Loucy (cell line): Measurements from ENCODE around the gene METTL21A.

ENCODE experiments used
- H2AFZ ChIP-seq: fragments of 200-600 bp; sonication (generic); 2 replicates; pipeline ENCODE4 v1.6.0; 2016; ENCODE audit warnings: antibody characterized with exemption, mild to moderate bottlenecking, low read length, moderate library complexity
- H3F3A ChIP-seq: fragments of 200-600 bp; 2 replicates; pipeline ENCODE4 v1.6.0; 2016; ENCODE audit warnings: antibody characterized with exemption, low read depth, mild to moderate bottlenecking
- H3K27me3 ChIP-seq: fragments of 200-600 bp; sonication (generic); 2 replicates; pipeline ENCODE4 v1.6.1; 2014; ENCODE audit warnings: low read length, mild to moderate bottlenecking; ENCODE audit not compliant: insufficient read depth, poor library complexity, severe bottlenecking
- H3K36me3 ChIP-seq: fragments of 200-600 bp; sonication (generic); 2 replicates; pipeline ENCODE4 v1.6.1; 2016; ENCODE audit warnings: low read length; ENCODE audit not compliant: insufficient read depth
- H3K4me1 ChIP-seq: fragments of 200-600 bp; sonication (generic); 2 replicates; pipeline ENCODE4 v1.5.1; 2014; ENCODE audit warnings: low read length, mild to moderate bottlenecking; ENCODE audit not compliant: insufficient read depth, poor library complexity, severe bottlenecking
- H3K4me2 ChIP-seq: fragments of 200-600 bp; sonication (generic); 2 replicates; pipeline ENCODE4 v1.6.0; 2014; ENCODE audit warnings: antibody characterized with exemption, low read length, low read depth, mild to moderate bottlenecking; ENCODE audit not compliant: poor library complexity, severe bottlenecking
- H3K4me3 ChIP-seq: fragments of 200-600 bp; sonication (generic); 2 replicates; pipeline ENCODE4 v1.5.1; 2014; ENCODE audit warnings: low read length, mild to moderate bottlenecking, mixed read lengths; ENCODE audit not compliant: poor library complexity, severe bottlenecking
- H3K79me2 ChIP-seq: fragments of 200-600 bp; sonication (generic); 2 replicates; pipeline ENCODE4 v1.6.1; 2014; ENCODE audit warnings: low read length; ENCODE audit not compliant: insufficient read depth
- H3K9ac ChIP-seq: fragments of 200-600 bp; sonication (generic); 2 replicates; pipeline ENCODE4 v1.6.0; 2014; ENCODE audit warnings: mild to moderate bottlenecking, low read depth, low read length, moderate library complexity; ENCODE audit not compliant: poor library complexity, severe bottlenecking
- H3K9me2 ChIP-seq: fragments of 200-600 bp; sonication (generic); replicated peaks from 2 replicates; pipeline ENCODE4 v1.6.1; 2016; ENCODE audit warnings: low read depth, low read length, mixed read lengths
- H3K9me3 ChIP-seq: fragments of 200-600 bp; sonication (generic); 2 replicates; pipeline ENCODE4 v1.6.1; 2014; ENCODE audit warnings: mild to moderate bottlenecking, antibody characterized with exemption, low read length, low read depth; ENCODE audit not compliant: insufficient read depth
- H4K20me1 ChIP-seq: fragments of 200-600 bp; sonication (generic); 2 replicates; pipeline ENCODE4 v1.6.0; 2014; ENCODE audit warnings: antibody characterized with exemption, low read length, mild to moderate bottlenecking; ENCODE audit not compliant: insufficient read depth, poor library complexity, severe bottlenecking
- EZH2phosphoT487 ChIP-seq: fragments of 200-600 bp; IDR thresholded peaks from 2 replicates; pipeline ENCODE4 v1.6.1; 2018; ENCODE audit warnings: antibody characterized with exemption, mild to moderate bottlenecking, moderate library complexity, borderline replicate concordance
- TF ChIP-seq, protein P1 (sequence below): fragments of 200-600 bp; sonication (generic); conservative IDR thresholded peaks from 2 replicates; pipeline ENCODE4 v1.5.1; 2014; ENCODE audit warnings: mild to moderate bottlenecking, antibody characterized with exemption, low read length

METTL21A gene

DNA sequence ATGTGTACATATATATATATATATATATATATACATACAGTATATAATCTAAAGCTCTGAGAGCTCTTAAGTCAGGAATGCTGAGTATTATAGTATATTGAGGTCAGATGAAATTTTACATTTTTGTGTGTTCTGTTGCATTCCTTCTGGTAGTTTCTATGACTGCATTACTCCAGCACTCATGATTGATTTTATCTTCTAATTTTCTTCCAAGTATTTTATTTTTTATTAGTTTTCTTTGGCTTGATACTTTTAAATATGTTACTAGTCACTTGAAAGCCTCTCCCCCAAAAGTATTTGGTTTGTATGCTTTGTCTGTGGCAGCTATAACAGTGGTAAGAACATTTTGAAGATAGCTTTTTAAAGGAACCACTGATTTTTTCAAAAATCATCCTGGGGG, 25.0 kb downstream of the METTL21A start:
- Histone ChIP-seq H3K9me2 (no peaks in the 10 kb centered on the region), H2AFZ (no peak overlapping the region), H3K4me1 (no peaks in the 10 kb centered on the region), H4K20me1 (no peaks in the 10 kb centered on the region), H3K27me3 (no peaks in the 10 kb centered on the region), H3K36me3 (peaks cover 30% of the 10 kb centered on the region), H3K79me2 (no peaks in the 10 kb centered on the region), H3K9ac (no peak overlapping the region), H3K4me2 (no peak overlapping the region), H3K9me3 (no peaks in the 10 kb centered on the region), H3K4me3 (no peak overlapping the region), H3F3A (0 out of 2 replicates have a peak, but pooled peaks cover 3% of the 10 kb centered on the region)
- TF ChIP-seq EZH2phosphoT487 = no peak
- TF ChIP-seq, protein P1, sequence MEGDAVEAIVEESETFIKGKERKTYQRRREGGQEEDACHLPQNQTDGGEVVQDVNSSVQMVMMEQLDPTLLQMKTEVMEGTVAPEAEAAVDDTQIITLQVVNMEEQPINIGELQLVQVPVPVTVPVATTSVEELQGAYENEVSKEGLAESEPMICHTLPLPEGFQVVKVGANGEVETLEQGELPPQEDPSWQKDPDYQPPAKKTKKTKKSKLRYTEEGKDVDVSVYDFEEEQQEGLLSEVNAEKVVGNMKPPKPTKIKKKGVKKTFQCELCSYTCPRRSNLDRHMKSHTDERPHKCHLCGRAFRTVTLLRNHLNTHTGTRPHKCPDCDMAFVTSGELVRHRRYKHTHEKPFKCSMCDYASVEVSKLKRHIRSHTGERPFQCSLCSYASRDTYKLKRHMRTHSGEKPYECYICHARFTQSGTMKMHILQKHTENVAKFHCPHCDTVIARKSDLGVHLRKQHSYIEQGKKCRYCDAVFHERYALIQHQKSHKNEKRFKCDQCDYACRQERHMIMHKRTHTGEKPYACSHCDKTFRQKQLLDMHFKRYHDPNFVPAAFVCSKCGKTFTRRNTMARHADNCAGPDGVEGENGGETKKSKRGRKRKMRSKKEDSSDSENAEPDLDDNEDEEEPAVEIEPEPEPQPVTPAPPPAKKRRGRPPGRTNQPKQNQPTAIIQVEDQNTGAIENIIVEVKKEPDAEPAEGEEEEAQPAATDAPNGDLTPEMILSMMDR = no peak

DNA sequence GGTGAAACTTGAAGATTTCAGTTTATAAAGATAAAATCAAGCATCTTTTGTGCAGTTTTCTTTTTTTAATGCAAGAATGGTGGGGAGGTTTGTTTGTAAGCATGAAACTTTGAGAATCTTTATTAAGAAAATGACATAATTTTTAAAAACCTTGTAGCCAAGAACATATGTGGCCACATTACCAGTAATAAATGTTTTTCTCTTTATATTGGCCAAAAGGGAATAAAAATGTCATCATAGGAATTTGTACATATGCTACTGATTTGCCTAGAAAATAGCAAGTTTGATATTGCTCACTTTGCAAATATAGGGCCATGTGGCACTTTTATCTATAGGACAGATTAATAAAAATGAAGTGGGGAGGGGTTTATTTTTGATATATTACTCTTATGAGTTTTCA, 25.6 kb downstream of the METTL21A start:
- H4K20me1 ChIP-seq = no peaks in the 10 kb centered on the region
- H2AFZ ChIP-seq = no peak overlapping the region
- 0 out of 2 replicates have a peak, but pooled peaks cover 2% of the 10 kb centered on the region for H3K79me2 ChIP-seq
- H3K36me3 ChIP-seq = peaks cover 32% of the 10 kb centered on the region
- no peak overlapping the region for H3K4me2 ChIP-seq
- H3K27me3 ChIP-seq = no peaks in the 10 kb centered on the region
- H3K9ac ChIP-seq = no peak overlapping the region
- H3K9me3 ChIP-seq = no peaks in the 10 kb centered on the region
- 0 out of 2 replicates have a peak, but pooled peaks cover 3% of the 10 kb centered on the region for H3F3A ChIP-seq
- no peak overlapping the region for H3K4me3 ChIP-seq
- no peaks in the 10 kb centered on the region for H3K9me2 ChIP-seq
- no peaks in the 10 kb centered on the region for H3K4me1 ChIP-seq
- TF ChIP-seq, protein P1 = no peak

DNA sequence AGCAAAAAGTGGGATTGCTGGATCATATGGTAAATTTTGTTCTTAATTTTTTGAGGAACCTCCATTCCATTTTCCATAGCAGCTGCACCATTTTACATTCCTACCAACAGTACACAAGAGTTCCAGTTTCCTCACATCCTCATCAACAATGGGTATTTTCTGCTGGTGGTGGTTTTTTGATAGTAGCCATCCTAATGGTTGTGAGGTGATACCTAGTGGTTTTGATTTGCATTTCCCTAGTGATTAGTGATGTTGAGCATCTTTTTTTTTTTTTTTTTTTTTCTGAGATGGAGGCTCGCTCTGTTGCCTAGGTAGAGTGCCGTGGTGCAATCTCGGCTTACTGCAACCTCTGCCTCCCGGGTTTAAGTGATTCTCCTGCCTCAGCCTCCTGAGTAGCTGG, 30.5 kb downstream of the METTL21A start:
- no peaks in the 10 kb centered on the region for H3K9me2 ChIP-seq
- no peaks in the 10 kb centered on the region for H3F3A ChIP-seq
- peaks cover 15% of the 10 kb centered on the region; the same call in 1 of the 2 replicates for H3K9me3 ChIP-seq
- H3K9ac ChIP-seq = no peak overlapping the region
- no peaks in the 10 kb centered on the region for H3K27me3 ChIP-seq
- H3K4me2 ChIP-seq = no peak overlapping the region
- no peak overlapping the region for H3K4me3 ChIP-seq
- no peaks in the 10 kb centered on the region for H4K20me1 ChIP-seq
- 0 out of 2 replicates have a peak, but pooled peaks cover 3% of the 10 kb centered on the region for H3K79me2 ChIP-seq
- TF ChIP-seq, protein P1 = no peak
- TF ChIP-seq EZH2phosphoT487 = no peak
- no peaks in the 10 kb centered on the region for H3K4me1 ChIP-seq
- H2AFZ ChIP-seq = no peak overlapping the region
- H3K36me3 ChIP-seq = peaks cover 73% of the 10 kb centered on the region
